ENCODE data around the gene MYO1C.
A peak's percentile ranks its signal among the peaks of the same experiment; 100 is the strongest.
"Not testable (repeated sequence)": the region's sequence is repeated elsewhere in the genome, so short reads cannot be mapped to it uniquely, and the experiment has no call there.

Gene MYO1C

GRCh38 chr17:1492249-1493206, at the start of gene MYO1C:
Gene MYO1C (minus strand): TSS chr17:1492686. CDS start chr17:1492487, 199 bp downstream.
- DNase-seq, result no peak

GRCh38 chr17:1541367-1541904, 49.0 kb upstream of the MYO1C start:
- DNase-seq, result no peak

- DNase-seq, result no peak
Observed at GRCh38 chr17:1539811-1540210, 47.3 kb upstream of the MYO1C start.

- DNase-seq, result no peak
Observed at GRCh38 chr17:1535737-1536136, 43.3 kb upstream of the MYO1C start.

- no peak for DNase-seq
Observed at GRCh38 chr17:1533661-1534325, 41.3 kb upstream of the MYO1C start.

- peak; percentile 48 for DNase-seq
Observed at GRCh38 chr17:1532836-1533602, 40.5 kb upstream of the MYO1C start.

- DNase-seq, result no peak
Observed at GRCh38 chr17:1529863-1530262, 37.4 kb upstream of the MYO1C start.

GRCh38 chr17:1526876-1527275, 34.4 kb upstream of the MYO1C start:
- DNase-seq, result not testable (repeated sequence)

GRCh38 chr17:1522626-1523025, 30.1 kb upstream of the MYO1C start:
- no peak for DNase-seq

GRCh38 chr17:1521086-1521640, 28.7 kb upstream of the MYO1C start:
- no peak for DNase-seq

GRCh38 chr17:1519678-1520077, 27.2 kb upstream of the MYO1C start:
- no peak for DNase-seq

- DNase-seq, result no peak
Observed at GRCh38 chr17:1518410-1518809, 25.9 kb upstream of the MYO1C start.

GRCh38 chr17:1516388-1517161, 24.1 kb upstream of the MYO1C start, which contains the start of gene INPP5K:
Gene INPP5K (minus strand): TSS chr17:1516612. CDS start chr17:1516499, 113 bp downstream.
- peak; percentile 97 for DNase-seq

GRCh38 chr17:1515640-1516387, 23.3 kb upstream of the MYO1C start:
- peak; percentile 19 for DNase-seq

- no peak for DNase-seq
Observed at GRCh38 chr17:1512351-1512750, 19.9 kb upstream of the MYO1C start.

GRCh38 chr17:1511756-1512321, 19.4 kb upstream of the MYO1C start:
- DNase-seq, result no peak

GRCh38 chr17:1511290-1511689, 18.8 kb upstream of the MYO1C start:
- no peak for DNase-seq

- no peak for DNase-seq
Observed at GRCh38 chr17:1509290-1509881, 16.9 kb upstream of the MYO1C start.

- not testable (repeated sequence) for DNase-seq
Observed at GRCh38 chr17:1508709-1509108, 16.2 kb upstream of the MYO1C start.

GRCh38 chr17:1506649-1507267, 14.3 kb upstream of the MYO1C start:
- DNase-seq, result no peak

Data from stimulated activated CD4-positive, alpha-beta T cell treated with anti-CD3 and anti-CD28 coated beads, Interleukin-4, amount 100 ng/mL, for 1 hour (primary cell).